Transverse colon (tissue), 4 donors: ENCODE measurements around the gene ATF6. TPM values are rescaled to one million over a fixed set of nuclear protein-coding genes. Genes with fewer than 3 reads are reported as not detected.

Experiments
- DNase-seq: peaks from one replicate; pipeline ENCODE4 v3.0.0-alpha.2; 2019
- H3K27ac ChIP-seq, 4 donors: fragments of 200-600 bp; sonication (generic); 2 replicates each; pipeline ENCODE4 v1.5.1; 2016 to 2018; ENCODE audit warnings: inconsistent platforms in 4 of 4
- H3K27me3 ChIP-seq: fragments of 200-600 bp; sonication (generic); 2 replicates; pipeline ENCODE4 v1.5.1; 2017; ENCODE audit warnings: inconsistent platforms
- H3K36me3 ChIP-seq, 4 donors: fragments of 200-600 bp; sonication (generic); 2 replicates each; pipeline ENCODE4 v1.5.1; 2017 to 2019; ENCODE audit warnings: inconsistent platforms in 4 of 4
- H3K4me1 ChIP-seq, 4 donors: fragments of 200-600 bp; sonication (generic); 2 replicates each; pipeline ENCODE4 v1.5.1; 2017 to 2020; ENCODE audit warnings: inconsistent platforms in 4 of 4
- H3K4me3 ChIP-seq, 4 donors: fragments of 200-600 bp; sonication (generic); 1 replicate in 1 of 4; 2 replicates in 3 of 4; pipeline versions ENCODE4 v1.5.1 to v1.6.1; 2017 to 2019; ENCODE audit warnings: inconsistent platforms in 4 of 4
- H3K9me3 ChIP-seq, 2 donors: fragments of 200-600 bp; sonication (generic); 2 replicates each; pipeline ENCODE4 v1.5.1; 2017 to 2019; ENCODE audit warnings: inconsistent platforms in 2 of 2
- CTCF ChIP-seq, 5 experiments: fragments of 200-600 bp in 3 of 5; fragments of 450-650 bp in 2 of 5; sonication (generic) in 3 of 5; IDR thresholded peaks; 1 replicate in 2 of 5; 2 replicates in 3 of 5; pipeline ENCODE4 v1.5.1; 2016 to 2017; ENCODE audit warnings: antibody characterized with exemption in 5 of 5, inconsistent platforms in 3 of 5, mild to moderate bottlenecking in 2 of 5, moderate library complexity in 1 of 5
- EP300 ChIP-seq: sonication (generic); formaldehyde crosslinking; IDR thresholded peaks from one replicate; pipeline ENCODE4 v1.6.1; 2017; ENCODE audit warnings: antibody characterized with exemption, low read depth
- POLR2A ChIP-seq: fragments of 450-650 bp; IDR thresholded peaks from one replicate; pipeline ENCODE4 v1.6.1; 2016; ENCODE audit warnings: antibody characterized with exemption, mild to moderate bottlenecking, moderate library complexity
- POLR2AphosphoS5 ChIP-seq, 3 donors: sonication (generic); formaldehyde crosslinking; IDR thresholded peaks; one replicate each; pipeline ENCODE4 v1.6.1; 2016; ENCODE audit warnings: antibody characterized with exemption in 3 of 3
- WGBS, 2 donors: methylation state at CpG; one replicate each; pipeline ENCODE4 v1.1.5; 2018; ENCODE audit warnings: low coverage in 1 of 2; 5-methylcytosine and 5-hydroxymethylcytosine counted together
- in situ Hi-C, 4 donors: fragments of 200-750 bp; cut with MboI; loops; one replicate each; pipeline versions ENCODE4 v1.15.0 to v1.15.1; 2017; ENCODE audit warnings: low sequenced_read_pairs in 3 of 4, low pct_ligation_motif_present in 1 of 4, low pct_unique_long_range_greater_than_20kb in 1 of 4
- intact Hi-C: fragments of 100-400 bp; cut with DNase I; formaldehyde crosslinking; loops from one replicate; pipeline ENCODE4 v1.15.1; 2023; ENCODE audit warnings: low total_unique reads
- total RNA-seq, 4 donors: library from RNA; depleted of rRNA; stranded (reverse); fragments of >200 nt; gene quantifications; one replicate each; pipeline ENCODE4 v1.1.0, GENCODE V29; 2016

ATF6 gene
- total RNA-seq, 4 donors from 2014 or later, result 10.8 to 45.8 (median 23.0) TPM

GRCh38 chr1:161973924-161974845, 208.1 kb downstream of the ATF6 start:
- H3K4me3 ChIP-seq, result no peak overlapping the region
- TF ChIP-seq CTCF (IDR thresholded peaks at IDR 0.05) (no peak), POLR2A (no peak), EP300 (no peak), POLR2AphosphoS5 (IDR thresholded peaks at IDR 0.05) (no peak)
- no peaks in the 10 kb centered on the region for H3K9me3 ChIP-seq
- H3K27me3 ChIP-seq, result no peaks in the 10 kb centered on the region
- DNase-seq, result no peak
- H3K36me3 ChIP-seq, result no peaks in the 10 kb centered on the region
- in situ Hi-C loops, result no loop called here
- peaks cover 0 to 8% (median 1%) of the 10 kb centered on the region in 4 donors for H3K4me1 ChIP-seq
- 55 to 63% methylated on average over 4 to 8 of the region's 9 CpGs for WGBS, 2 donors
- intact Hi-C loops, result no loop called here
- peak overlapping the region in 3 of 4 donors; percentile 11 to 31 (median 17) for H3K27ac ChIP-seq

- Histone ChIP-seq H3K4me1 (peaks cover 0 to 8% (median 1%) of the 10 kb centered on the region in 4 donors), H3K36me3 (no peaks in the 10 kb centered on the region), H3K4me3 (no peak overlapping the region), H3K9me3 (no peaks in the 10 kb centered on the region), H3K27me3 (no peaks in the 10 kb centered on the region), H3K27ac (no peak overlapping the region)
- no peak for TF ChIP-seq CTCF (IDR thresholded peaks at IDR 0.05)
- no peak for TF ChIP-seq POLR2AphosphoS5 (IDR thresholded peaks at IDR 0.05)
- TF ChIP-seq EP300, result no peak
- no peak for TF ChIP-seq POLR2A
- intact Hi-C loops, result no loop called here
- DNase-seq, result no peak
- WGBS, 2 donors, result 91 to 100% methylated on average over 6 to 31 of the region's 31 CpGs
- in situ Hi-C loops, result no loop called here
These were observed 212.1 kb downstream of the ATF6 start for GRCh38 chr1:161978011-161978790.

- H3K27ac ChIP-seq, result no peak overlapping the region
- H3K27me3 ChIP-seq, result no peaks in the 10 kb centered on the region
- WGBS, 2 donors, result 79% methylated on average over 8 of the region's 8 CpGs; no CpG with 5 or more reads in 1 of the 2 donors
- intact Hi-C loops (no loop called here), in situ Hi-C loops (no loop called here)
- TF ChIP-seq POLR2AphosphoS5 (IDR thresholded peaks at IDR 0.05) (no peak), EP300 (no peak), CTCF (IDR thresholded peaks at IDR 0.05) (no peak), POLR2A (no peak)
- no peaks in the 10 kb centered on the region for H3K36me3 ChIP-seq
- no peak overlapping the region for H3K4me3 ChIP-seq
- no peaks in the 10 kb centered on the region for H3K9me3 ChIP-seq
- H3K4me1 ChIP-seq, result peaks cover 0 to 9% (median 4%) of the 10 kb centered on the region in 4 donors
- DNase-seq, result no peak
These were observed 215.0 kb downstream of the ATF6 start for GRCh38 chr1:161981126-161981525.

- Histone ChIP-seq H3K27me3 (no peaks in the 10 kb centered on the region), H3K36me3 (no peaks in the 10 kb centered on the region), H3K9me3 (no peaks in the 10 kb centered on the region), H3K4me3 (no peak overlapping the region), H3K4me1 (peaks cover 0 to 15% (median 6%) of the 10 kb centered on the region in 4 donors), H3K27ac (no peak overlapping the region)
- TF ChIP-seq CTCF (IDR thresholded peaks at IDR 0.05) (no peak), EP300 (no peak), POLR2A (no peak), POLR2AphosphoS5 (IDR thresholded peaks at IDR 0.05) (no peak)
- intact Hi-C loops (no loop called here), in situ Hi-C loops (no loop called here)
- WGBS, 2 donors, result 68 to 75% methylated on average over 3 to 11 of the region's 11 CpGs
- no peak for DNase-seq
These were observed 215.8 kb downstream of the ATF6 start for GRCh38 chr1:161981735-161982506.
